HG02943 (cell line): Measurements from ENCODE around the gene GP9.

Experiments
- ATAC-seq: cut with Tn5 transposase; IDR thresholded peaks from one replicate; pipeline ENCODE4 v1.9.1; 2021; ENCODE audit warnings: mild to moderate bottlenecking, low read depth, moderate library complexity; ENCODE audit not compliant: unreplicated experiment

GP9 gene

DNA sequence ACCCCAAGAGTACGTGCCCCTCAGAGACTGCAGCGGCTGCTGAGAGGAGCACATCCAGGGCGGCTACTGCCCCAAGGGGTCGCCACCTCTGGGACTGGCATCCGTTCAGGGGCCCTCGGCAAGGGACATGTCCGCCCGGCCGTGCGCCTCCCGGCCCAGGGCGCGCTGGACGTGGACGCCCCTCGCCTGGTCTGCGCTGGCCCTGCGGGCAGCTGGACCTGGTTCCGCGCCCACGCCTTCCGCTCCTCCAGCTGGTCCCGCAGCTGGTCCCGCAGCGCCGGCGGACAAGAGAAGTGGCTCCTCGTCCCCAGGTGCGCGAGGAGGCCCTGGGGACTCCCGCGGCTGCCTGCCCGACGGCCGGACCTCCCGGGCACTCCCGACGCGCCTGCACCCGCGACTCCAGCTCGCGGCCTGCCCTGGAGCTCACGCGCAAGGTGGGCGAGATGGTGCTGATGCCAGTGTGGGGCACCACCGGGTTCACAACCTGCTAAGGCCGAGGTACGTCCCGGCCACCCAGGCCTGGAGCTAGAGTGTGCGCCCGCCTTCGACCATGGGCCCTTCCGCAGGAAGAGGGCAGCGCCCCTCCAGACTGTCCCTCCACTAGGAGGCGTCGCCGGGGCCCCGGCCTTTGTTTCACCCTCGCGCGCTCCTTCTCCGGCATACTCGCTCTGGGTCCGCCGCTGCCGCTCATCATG lies 14.4 kb upstream of the GP9 start:
- ATAC-seq: no peak

DNA sequence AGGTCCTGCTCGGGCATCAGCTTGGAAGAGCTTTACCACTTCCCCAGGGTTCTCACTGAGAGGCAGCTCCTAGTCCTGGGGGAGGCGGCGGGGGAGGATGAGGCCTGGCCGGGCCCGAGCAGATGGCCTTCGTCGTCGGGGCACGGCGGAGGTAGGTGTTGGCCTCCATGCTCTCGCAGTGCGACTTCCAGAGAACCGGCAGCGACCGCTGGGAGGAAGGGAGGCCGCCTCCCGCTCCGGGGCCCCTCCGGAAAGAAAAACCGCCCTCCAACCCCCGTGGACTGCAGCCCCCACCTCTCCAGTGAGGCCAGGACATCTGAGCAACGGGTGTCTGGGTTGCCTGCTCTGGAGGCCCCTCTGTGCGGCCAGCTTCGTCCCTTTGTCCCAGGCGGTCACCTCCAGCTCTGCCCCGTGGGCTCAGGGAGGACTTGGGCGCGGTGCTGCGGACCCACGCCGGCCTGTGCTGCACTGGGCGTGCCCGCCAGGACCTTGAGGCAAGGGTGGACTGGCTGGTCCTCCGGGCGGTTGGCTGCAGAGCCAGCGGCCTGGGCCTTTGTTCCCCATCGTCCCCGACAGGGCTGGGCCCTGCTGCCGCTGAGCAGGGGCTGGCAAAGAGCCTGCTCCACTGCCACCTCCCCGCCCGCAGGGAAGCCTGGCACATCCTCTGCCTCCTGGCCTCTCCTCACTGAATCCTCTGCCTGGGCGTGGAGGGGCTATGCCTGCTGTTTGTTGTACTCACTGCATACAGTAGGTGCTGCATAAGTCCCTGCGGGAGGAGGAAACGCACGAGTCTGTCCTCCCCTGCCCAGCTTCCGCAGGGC lies 13.6 kb upstream of the GP9 start:
- ATAC-seq: no peak

DNA sequence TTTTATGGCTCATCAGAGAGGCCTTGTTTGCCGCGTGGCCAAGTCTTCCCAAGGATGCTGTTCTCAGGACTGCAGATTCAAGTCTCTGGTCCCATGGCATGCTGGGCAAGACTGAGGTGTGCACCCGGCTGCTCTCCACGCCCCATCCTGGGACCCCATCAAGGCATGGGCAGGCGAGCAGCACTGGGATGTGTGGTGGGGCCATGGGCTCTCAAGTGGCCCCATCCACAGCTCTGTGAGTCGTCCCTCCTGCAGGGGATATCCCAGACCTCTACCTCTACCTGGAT lies 13.1 kb upstream of the GP9 start:
- ATAC-seq: no peak

DNA sequence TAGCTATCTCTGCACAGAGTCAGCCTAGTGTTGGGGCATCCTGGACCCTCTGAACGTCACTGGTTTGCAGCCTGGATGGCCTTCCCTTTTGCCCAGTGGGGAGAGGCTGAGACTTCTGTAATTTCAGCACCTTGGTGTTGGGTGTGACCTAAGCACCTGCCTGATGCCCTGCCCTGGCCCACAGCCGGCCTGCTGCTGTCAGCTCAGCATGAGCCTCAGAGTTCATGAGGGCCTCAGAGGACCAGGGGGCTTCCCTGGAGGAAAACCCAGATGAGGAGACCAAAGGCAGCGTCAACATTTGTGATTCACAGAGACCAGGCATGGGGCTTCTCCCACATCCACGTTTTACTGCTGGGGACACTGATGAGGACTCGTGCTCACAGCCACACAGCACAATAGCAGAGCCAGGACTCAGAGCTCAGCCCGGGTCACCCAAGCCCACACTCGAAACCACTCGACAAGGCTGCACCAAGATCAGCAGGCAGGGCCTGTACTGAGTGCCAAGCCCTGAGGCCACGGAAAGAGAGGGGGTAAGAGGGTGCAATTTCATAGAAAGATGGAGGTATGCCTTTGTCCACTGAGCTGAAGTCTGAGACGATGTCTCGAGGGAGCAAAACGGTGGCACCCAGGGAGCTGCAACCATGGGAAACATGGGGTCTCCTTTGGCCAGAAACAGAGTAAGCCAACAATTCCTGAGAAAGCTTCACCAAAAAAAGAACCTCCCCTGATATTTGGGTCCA lies 9.9 kb upstream of the GP9 start:
- no peak for ATAC-seq

DNA sequence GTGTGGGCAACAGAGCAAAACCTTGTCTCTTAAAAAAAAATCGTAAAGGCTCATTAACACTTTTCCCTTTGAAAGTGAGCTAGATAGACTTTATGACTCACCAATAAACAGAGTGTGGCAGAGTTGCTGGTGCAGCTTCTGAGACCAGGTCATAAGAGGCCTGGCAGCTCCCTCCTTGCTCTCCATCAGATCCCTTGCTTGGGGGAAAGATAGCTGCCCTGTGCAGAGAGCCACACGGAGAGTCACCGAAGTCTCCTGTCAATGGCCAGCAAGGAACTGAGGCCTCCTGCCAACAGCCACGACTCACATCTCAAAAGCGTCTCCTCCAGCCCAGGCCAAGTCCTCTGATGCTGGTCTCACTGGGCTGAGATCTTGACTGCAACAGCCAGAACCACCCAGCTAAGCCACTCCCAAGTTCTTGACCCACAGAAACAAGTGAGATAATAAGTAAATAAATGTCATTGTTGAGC lies 8.7 kb upstream of the GP9 start:
- ATAC-seq: no peak

DNA sequence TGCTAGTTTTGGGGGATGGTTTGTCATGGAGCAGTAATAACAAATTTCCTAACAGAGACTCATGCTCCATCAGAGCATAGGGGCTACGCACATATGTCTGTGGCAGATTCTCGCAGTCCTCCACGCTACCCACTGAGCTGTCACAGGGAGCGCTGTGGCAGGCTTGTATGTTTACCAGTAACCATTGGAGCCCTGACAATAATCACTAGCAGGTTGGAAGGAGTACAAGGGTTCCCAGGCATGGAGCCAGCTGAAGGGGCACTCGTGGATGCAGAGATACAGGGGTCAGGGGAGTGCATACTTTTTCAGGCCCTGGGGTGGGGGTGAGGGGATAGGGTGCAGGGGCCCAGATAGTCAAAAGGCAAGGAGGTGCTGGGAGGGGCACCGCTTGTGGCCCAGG lies 7.9 kb upstream of the GP9 start:
- no peak for ATAC-seq

DNA sequence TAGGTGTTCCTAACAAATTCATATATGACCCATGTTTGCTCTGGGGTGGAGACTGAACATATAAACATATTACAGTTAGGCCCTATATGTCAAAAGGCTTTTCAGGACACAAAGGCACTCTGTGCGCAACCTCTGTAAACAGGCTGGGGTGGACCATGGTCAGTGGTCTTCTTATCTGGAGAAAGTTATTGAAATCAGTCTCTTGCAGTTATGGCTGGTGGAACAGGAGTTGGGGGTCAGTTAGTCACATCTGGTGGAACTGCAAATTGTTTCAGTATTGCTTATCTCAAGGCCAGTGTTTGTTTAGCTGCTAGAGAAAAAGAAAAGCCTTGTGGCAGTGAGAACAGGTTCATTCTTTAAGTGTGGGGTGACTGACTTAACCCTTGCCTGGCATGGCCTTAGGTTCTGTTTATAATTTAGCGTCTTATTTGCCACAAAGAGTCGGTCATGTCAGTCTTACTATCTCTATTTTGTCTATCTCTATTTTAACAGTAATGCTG lies 5.9 kb upstream of the GP9 start:
- ATAC-seq: no peak

DNA sequence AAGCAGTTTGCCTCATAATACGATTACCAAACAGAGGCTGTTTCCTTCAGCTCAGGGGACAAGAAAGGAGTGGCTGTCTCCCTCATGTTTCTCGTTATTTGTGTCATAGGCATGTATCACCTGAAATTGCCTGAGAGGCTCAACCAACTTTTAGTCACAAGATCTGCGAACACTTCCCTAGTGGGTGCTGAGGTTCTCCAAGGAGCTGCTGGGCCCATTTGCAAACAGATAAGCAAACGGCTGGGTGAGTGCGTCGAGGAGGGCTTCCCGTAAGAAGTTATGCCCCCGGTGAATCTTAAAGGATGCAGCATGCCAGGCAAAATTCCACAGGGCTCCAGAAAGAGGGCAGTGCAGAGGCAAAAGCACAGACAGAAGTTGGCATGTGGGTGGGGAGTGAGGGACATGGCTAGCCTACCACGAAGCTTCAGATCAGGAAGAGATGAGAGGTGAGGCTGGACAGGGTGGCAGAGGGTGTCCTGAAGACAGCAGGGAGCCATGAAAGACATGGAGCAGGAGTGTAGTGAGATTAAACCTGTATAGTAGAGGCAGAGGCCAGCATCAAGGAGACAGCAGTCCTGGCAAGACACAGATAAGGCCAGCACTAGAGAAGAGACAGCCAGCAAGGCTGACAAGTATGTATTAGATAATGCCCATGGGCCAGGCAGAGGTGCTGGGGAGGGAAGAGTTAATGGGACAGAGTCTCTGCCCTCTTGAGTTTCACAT lies 4.0 kb upstream of the GP9 start:
- ATAC-seq: no peak

DNA sequence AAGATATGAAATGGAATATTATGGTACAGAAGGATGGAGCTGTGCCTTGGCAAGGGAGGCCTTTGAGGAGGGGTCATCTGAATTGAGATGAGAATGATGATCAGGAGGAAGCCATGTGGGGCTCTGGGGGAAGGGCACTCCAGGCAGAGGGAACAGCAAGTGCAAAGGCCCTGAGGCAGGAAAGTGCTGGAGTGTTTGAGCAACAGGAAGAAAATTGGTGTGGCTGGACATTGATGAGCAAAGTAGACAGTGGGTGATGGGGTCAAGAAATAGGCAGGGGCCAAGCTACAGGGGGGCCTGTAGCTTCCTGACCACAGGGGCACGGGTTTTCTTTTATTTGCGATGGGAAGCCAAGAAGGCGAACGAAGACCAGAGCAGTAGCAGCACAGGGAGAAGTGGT lies 3.3 kb upstream of the GP9 start:
- no peak for ATAC-seq

DNA sequence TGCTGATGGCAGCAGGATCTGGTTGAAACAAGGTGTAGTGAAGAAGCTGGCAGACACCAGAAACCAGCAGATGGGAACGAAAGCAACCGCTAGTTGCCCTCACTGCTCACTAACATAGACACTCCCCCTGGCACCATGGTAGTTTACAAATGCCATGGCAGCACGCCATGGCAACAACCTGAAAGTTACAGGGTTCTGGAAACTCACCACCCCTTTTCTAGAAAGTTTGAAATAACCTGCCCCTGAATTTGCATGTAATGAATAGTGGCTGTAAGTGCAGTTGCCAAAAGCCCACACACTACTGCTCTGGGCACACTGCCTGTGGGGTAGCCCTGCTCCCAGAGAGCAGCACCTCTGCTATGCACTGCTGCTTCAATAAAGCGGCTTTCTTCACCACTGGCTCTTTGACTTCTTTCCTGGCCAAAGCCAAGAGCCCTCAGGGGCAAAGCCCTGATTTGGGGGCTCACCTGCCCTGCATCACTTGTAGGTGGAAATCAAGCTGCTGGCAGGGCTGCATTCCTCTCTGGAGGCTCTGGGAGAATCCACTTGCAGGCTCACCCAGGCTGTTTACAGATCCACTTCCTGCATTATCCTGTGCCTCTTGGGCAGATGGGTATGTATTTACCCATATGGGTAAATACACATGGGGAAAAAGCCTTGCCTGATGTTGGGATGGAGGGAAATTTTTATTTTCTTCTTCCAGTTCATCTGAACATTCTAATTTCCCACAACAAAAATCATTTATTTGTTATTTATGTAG lies 2.0 kb upstream of the GP9 start:
- ATAC-seq: peak; percentile 58

DNA sequence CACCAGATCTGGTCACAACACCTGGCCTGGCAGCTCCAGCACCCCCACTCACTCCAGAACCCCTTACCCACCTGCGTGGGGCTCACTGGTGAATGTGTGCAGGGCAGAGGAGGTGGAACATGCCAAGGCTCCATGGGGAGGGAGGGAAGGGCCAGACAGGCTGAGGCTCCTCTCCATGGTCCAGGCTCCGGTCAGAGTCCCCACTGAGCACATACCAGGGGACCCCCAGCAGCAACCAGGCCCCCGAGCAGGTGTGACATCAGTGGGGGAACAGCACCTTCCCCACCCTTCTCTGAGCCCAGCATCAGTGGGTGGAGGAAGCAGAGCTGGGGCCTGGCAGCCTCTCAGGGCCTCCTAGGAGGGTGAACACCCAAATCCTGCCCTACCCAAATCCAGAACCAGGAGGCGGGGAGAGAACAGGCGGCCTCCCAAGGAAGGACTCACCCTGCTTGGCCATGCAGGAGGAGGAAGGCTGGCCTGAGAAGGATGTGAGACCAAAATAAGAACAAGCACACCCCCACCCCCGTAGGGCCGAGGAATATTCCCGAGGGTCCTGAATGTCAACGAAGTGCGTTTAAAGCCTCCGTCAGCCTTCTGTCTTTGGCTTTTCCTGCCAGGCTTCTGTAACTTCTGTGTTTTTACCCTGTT lies 1.1 kb upstream of the GP9 start:
- ATAC-seq: no peak

DNA sequence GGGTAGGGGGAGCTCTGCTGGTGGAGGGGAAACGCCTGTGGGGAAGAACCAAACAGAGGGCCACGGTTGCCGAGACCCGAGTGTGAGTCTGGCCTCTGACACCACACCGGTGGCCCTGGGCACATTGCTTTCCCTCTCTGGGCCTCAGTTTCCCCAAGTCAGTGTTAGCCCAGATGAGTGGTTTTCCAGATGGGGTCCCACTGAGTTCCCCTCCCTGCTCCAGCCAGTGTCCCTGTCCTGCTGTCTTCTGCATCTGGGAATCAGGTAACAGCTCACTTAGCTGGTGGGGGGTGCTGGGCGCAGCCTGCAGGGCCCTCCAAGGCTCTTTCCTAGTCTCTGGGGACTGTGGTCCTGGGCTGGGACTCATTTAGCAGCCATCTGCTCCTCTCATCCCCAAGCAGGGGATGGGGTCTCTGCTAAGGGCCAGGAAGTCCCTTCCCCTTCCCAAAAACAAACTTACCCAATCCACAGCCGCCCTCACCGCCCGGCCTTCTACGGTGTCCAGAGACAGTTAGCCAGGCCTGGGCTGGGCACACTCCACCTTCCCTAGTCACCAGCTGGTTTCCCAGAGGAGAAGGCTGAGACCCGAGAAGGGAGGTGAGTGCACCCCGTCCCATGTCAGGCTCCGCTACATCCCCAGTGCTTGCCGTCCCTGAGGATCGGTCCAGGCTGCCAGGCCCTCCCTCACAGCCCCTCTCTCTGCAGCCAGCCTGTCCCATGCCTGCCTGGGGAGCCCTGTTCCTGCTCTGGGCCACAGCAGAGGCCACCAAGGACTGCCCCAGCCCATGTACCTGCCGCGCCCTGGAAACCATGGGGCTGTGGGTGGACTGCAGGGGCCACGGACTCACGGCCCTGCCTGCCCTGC lies 676 bp downstream of the GP9 start:
- ATAC-seq: no peak

DNA sequence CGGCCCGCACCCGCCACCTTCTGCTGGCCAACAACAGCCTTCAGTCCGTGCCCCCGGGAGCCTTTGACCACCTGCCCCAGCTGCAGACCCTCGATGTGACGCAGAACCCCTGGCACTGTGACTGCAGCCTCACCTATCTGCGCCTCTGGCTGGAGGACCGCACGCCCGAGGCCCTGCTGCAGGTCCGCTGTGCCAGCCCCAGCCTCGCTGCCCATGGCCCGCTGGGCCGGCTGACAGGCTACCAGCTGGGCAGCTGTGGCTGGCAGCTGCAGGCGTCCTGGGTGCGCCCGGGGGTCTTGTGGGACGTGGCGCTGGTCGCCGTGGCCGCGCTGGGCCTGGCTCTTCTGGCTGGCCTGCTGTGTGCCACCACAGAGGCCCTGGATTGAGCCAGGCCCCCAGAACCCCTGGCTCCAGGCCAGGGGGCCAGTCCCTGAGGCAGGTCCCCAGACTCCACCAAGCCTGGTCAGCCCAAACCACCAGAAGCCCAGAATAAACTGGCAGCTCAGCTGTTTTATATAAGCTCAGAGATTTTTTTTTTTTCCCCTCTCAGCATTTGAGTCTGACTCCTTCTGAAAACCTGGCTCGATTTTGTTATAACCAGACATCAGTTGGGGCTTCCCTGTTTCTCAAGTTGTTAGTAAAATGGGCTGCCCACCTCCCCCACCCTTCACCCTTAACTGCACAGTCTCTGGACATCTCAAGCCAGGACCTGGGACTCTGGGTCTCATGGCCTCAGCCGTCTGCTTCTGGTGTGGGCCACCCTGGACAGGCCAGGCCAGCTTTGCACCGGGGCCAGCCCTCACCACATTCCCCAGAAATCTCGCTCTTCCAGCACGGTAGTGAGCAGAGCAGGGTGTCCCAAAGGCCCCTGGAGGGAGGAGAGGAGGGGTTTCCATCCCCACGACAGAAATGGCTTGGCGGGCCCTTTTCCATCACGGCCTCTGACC lies 1.6 kb downstream of the GP9 start:
- no peak for ATAC-seq

DNA sequence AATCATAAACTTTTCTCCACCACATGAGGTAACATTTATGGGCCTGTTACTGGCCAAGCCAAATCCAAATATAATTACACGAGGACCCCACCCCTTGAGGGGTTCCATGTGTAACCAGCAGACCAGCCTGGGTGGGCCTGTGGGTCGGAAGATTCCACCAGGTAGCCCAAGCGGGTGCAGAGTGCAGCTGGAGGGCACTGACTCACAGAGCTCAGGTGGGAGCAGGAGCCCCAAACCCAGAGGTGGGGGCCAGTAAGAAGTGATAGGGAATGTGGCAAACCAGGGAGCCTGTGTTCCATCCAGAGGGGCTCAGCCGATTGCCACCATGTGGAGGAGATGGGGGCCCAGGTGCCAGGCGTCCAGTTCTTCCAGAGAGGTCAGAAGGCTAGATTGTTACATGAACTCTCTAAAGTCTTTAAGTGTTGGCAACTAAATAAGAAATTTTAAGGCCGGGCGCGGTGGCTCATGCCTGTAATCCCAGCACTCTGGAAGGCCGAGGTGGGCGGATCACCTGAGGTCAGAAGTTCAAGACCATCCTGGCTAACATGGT lies 2.6 kb downstream of the GP9 start:
- ATAC-seq: no peak

DNA sequence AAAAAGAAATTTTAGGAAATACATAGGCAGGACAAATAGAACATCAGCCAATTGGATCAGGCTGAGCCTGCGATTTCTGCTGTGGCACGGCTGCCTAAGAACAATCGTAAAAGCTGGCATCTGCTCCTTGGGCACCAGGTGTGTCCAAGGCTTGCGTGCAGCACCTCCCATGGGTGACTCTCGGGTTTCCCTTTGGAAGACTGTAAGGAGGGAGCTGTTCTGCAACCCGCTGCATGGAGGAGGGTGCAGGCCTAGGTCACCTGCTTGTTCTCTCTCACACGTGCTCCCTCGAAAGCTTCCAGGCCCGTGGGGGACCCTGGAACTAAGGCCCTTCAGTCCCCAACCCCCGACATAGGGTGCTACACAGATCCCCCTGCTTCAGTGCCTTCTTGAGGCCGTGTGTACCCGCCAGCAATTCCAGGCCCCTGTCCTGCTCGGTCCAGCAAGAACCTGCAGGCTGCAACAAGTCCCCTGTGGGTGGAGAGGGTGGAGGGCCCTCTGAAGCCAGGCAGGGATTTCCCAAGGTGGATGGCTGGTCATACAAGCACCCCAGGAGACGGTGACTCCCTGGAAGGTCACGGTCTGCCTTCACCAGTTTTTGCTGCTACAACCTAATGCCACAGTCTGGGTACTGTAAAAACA lies 3.4 kb downstream of the GP9 start:
- no peak for ATAC-seq

DNA sequence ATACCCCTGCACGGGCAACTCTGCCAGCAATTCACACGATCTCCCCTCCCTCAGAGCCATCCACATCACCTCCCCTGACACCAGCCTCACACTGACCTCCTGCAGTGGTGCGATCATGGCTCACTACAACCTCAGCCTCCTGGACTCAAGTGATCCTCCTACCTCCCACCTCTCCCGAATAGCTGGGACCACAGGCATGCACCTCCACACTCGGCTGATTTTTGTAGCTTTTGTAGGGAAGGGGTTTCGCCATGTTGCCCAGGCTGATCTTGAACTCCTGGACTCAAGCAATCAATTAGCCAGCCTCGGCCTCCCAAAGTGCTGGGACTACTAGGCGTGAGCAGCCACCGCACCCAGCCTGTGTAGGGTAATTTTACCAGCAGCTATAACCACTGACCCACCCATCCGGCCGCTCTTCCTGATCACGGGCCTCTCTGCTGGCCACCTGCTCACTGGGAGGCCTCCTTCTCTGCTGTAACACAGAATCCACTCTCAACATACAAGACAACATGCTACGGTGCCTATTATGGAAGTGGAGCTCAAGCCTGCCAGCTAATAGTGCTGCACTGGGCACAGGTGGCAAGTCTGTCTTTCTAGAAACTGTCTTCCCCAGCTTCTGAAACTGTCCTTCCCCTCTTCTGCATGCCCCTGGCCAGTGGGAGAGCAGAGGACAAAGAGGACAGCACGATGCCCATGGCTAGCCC lies 4.6 kb downstream of the GP9 start:
- ATAC-seq: no peak
